ENCODE results near the gene FREY1. TPM values are rescaled to one million over a fixed set of nuclear protein-coding genes. Genes with fewer than 3 reads are reported as not detected.
"Not testable (repeated sequence)": the region's sequence is repeated elsewhere in the genome, so short reads cannot be mapped to it uniquely, and the experiment has no call there.

FREY1 gene
- total RNA-seq, 2 experiments from 2014 or later = 1.0 to 1.5 TPM

- no peaks in the 10 kb centered on the region for H3K27me3 Mint-ChIP-seq
- DNase-seq (no peak), ATAC-seq (no peak)
- no peak overlapping the region for H3K27ac Mint-ChIP-seq
- no peaks in the 10 kb centered on the region for H3K9me3 Mint-ChIP-seq (ENCODE audit: low read depth)
- intact Hi-C loops (cut with DNase I, micrococcal nuclease) = loop anchor here in 1 of 2 experiments (10.0 kb wide), 1 partner anchor 1345 kb away; the partner anchor contains the start of gene CD82
- H3K4me3 Mint-ChIP-seq = no peak overlapping the region
- peaks cover 3% of the 10 kb centered on the region for H3K4me1 Mint-ChIP-seq
- ChIA-PET CTCF (interaction anchor here (0.6 kb wide), 1 partner anchor 54 kb away, joined by 3 read pairs; no protein-coding TSS in a partner anchor), POLR2A (no interaction called here)
- peaks cover 7% of the 10 kb centered on the region for H3K36me3 Mint-ChIP-seq (ENCODE audit: low read depth)
These were observed 2.8 kb upstream of the FREY1 start for GRCh38 chr11:45909594-45910475.

GRCh38 chr11:45907911-45908370 lies 870 bp upstream of the FREY1 start:
- POLR2A ChIA-PET = no interaction called here
- ATAC-seq = no peak
- intact Hi-C loops (cut with DNase I, micrococcal nuclease) = no loop called here

GRCh38 chr11:45906096-45906682 lies 882 bp downstream of the FREY1 start:
- DNase-seq = no peak
- ATAC-seq = peak; percentile 18
- Mint-ChIP-seq H3K27me3 (no peaks in the 10 kb centered on the region), H3K36me3 (ENCODE audit: low read depth) (peaks cover 4% of the 10 kb centered on the region), H3K9me3 (ENCODE audit: low read depth) (no peaks in the 10 kb centered on the region), H3K4me3 (no peak overlapping the region), H3K4me1 (peaks cover 3% of the 10 kb centered on the region), H3K27ac (no peak overlapping the region)
- CTCF ChIA-PET = no interaction called here
- intact Hi-C loops (cut with DNase I, micrococcal nuclease) = no loop called here
- POLR2A ChIA-PET = no interaction called here

More at GRCh38 chr11:45907911-45908370, 870 bp upstream of the FREY1 start:
- Mint-ChIP-seq H3K27ac (no peak overlapping the region), H3K36me3 (ENCODE audit: low read depth) (peaks cover 4% of the 10 kb centered on the region), H3K27me3 (no peaks in the 10 kb centered on the region), H3K9me3 (ENCODE audit: low read depth) (no peaks in the 10 kb centered on the region), H3K4me3 (no peak overlapping the region), H3K4me1 (peaks cover 3% of the 10 kb centered on the region)
- CTCF ChIA-PET = no interaction called here
- DNase-seq = no peak

GRCh38 chr11:45905576-45905975 lies 1.5 kb downstream of the FREY1 start:
- CTCF ChIA-PET = not testable (repeated sequence)

GRCh38 chr11:45905095-45905494 lies 2.0 kb downstream of the FREY1 start:
- Mint-ChIP-seq H3K9me3 (ENCODE audit: low read depth) (no peaks in the 10 kb centered on the region), H3K4me3 (no peak overlapping the region), H3K4me1 (peaks cover 3% of the 10 kb centered on the region), H3K27ac (no peak overlapping the region), H3K27me3 (peaks cover 7% of the 10 kb centered on the region), H3K36me3 (ENCODE audit: low read depth) (no peaks in the 10 kb centered on the region)
- intact Hi-C loops (cut with DNase I, micrococcal nuclease) = no loop called here
- ATAC-seq (no peak), DNase-seq (no peak)
- POLR2A ChIA-PET = no interaction called here
- CTCF ChIA-PET = no interaction called here

More at GRCh38 chr11:45905576-45905975, 1.5 kb downstream of the FREY1 start:
- DNase-seq; ATAC-seq; H3K9me3 Mint-ChIP-seq (ENCODE audit: low read depth); POLR2A ChIA-PET; H3K27ac Mint-ChIP-seq; H3K4me3 Mint-ChIP-seq; H3K36me3 Mint-ChIP-seq (ENCODE audit: low read depth); H3K4me1 Mint-ChIP-seq; intact Hi-C loops (cut with DNase I, micrococcal nuclease); H3K27me3 Mint-ChIP-seq: not testable (repeated sequence)

GRCh38 chr11:45904309-45904915 lies 2.7 kb downstream of the FREY1 start:
- no peaks in the 10 kb centered on the region for H3K36me3 Mint-ChIP-seq (ENCODE audit: low read depth)
- no peak for ATAC-seq
- ChIA-PET POLR2A (no interaction called here), CTCF (no interaction called here)
- peaks cover 3% of the 10 kb centered on the region for H3K4me1 Mint-ChIP-seq
- H3K27me3 Mint-ChIP-seq = peaks cover 7% of the 10 kb centered on the region
- no peak overlapping the region for H3K4me3 Mint-ChIP-seq
- intact Hi-C loops (cut with DNase I, micrococcal nuclease) = no loop called here
- H3K9me3 Mint-ChIP-seq (ENCODE audit: low read depth) = no peaks in the 10 kb centered on the region
- H3K27ac Mint-ChIP-seq = no peak overlapping the region
- no peak for DNase-seq

GRCh38 chr11:45902452-45903380 lies 4.4 kb downstream of the FREY1 start:
- POLR2A ChIA-PET = no interaction called here
- peaks cover 14% of the 10 kb centered on the region for H3K27me3 Mint-ChIP-seq
- intact Hi-C loops (cut with DNase I, micrococcal nuclease) = no loop called here
- no peaks in the 10 kb centered on the region for H3K36me3 Mint-ChIP-seq (ENCODE audit: low read depth)
- CTCF ChIA-PET = no interaction called here
- peaks cover 4% of the 10 kb centered on the region for H3K4me1 Mint-ChIP-seq
- DNase-seq (no peak), ATAC-seq (no peak)
- H3K9me3 Mint-ChIP-seq (ENCODE audit: low read depth) = no peaks in the 10 kb centered on the region
- H3K4me3 Mint-ChIP-seq = no peak overlapping the region
- no peak overlapping the region for H3K27ac Mint-ChIP-seq

GRCh38 chr11:45901626-45902025 lies 5.4 kb downstream of the FREY1 start:
- ChIA-PET CTCF (no interaction called here), POLR2A (interaction anchor here (0.6 kb wide), 1 partner anchor 40 kb away, joined by 3 read pairs; no protein-coding TSS in a partner anchor)
- H3K9me3 Mint-ChIP-seq (ENCODE audit: low read depth) = no peaks in the 10 kb centered on the region
- no peak for ATAC-seq
- peaks cover 20% of the 10 kb centered on the region for H3K27me3 Mint-ChIP-seq
- no peaks in the 10 kb centered on the region for H3K36me3 Mint-ChIP-seq (ENCODE audit: low read depth)
- no peak for DNase-seq
- H3K4me1 Mint-ChIP-seq = peaks cover 4% of the 10 kb centered on the region
- intact Hi-C loops (cut with DNase I, micrococcal nuclease) = no loop called here
- no peak overlapping the region for H3K27ac Mint-ChIP-seq
- H3K4me3 Mint-ChIP-seq = no peak overlapping the region

GRCh38 chr11:45900916-45901617 lies 6.0 kb downstream of the FREY1 start:
- no peak for DNase-seq
- ChIA-PET CTCF (no interaction called here), POLR2A (interaction anchor here (0.6 kb wide), 1 partner anchor 40 kb away, joined by 3 read pairs; no protein-coding TSS in a partner anchor)
- Mint-ChIP-seq H3K27me3 (peaks cover 20% of the 10 kb centered on the region), H3K36me3 (ENCODE audit: low read depth) (no peaks in the 10 kb centered on the region), H3K27ac (no peak overlapping the region), H3K4me3 (peak overlapping the region; percentile 52), H3K9me3 (ENCODE audit: low read depth) (no peaks in the 10 kb centered on the region), H3K4me1 (peaks cover 2% of the 10 kb centered on the region)
- ATAC-seq = no peak
- intact Hi-C loops (cut with DNase I, micrococcal nuclease) = loop anchor here in 1 of 2 experiments (1.0 kb wide), 1 partner anchor 54 kb away; the partner anchor contains the start of gene CRY2

- DNase-seq; H3K4me1 Mint-ChIP-seq; CTCF ChIA-PET; POLR2A ChIA-PET; H3K36me3 Mint-ChIP-seq (ENCODE audit: low read depth); H3K27ac Mint-ChIP-seq; ATAC-seq; H3K9me3 Mint-ChIP-seq (ENCODE audit: low read depth): not testable (repeated sequence)
- H3K4me3 Mint-ChIP-seq = peak overlapping the region; percentile 52
- intact Hi-C loops (cut with DNase I, micrococcal nuclease) = loop anchor here in 1 of 2 experiments (1.0 kb wide), 1 partner anchor 53 kb away; the partner anchor contains the start of gene CRY2
- peaks cover 20% of the 10 kb centered on the region for H3K27me3 Mint-ChIP-seq
These were observed 6.8 kb downstream of the FREY1 start for GRCh38 chr11:45900175-45900800.
